ENCODE measurements around the gene ADAM33.

Gene ADAM33

GRCh38 chr20:3647473-3647872 lies 34.3 kb downstream of the ADAM33 start:
- no peak for TF ChIP-seq GATA1 (IDR thresholded peaks at IDR 0.05; ENCODE audit: low read depth, low read length)
- TF ChIP-seq POLR2A (IDR thresholded peaks at IDR 0.05; ENCODE audit: low read length), result no peak

DNA sequence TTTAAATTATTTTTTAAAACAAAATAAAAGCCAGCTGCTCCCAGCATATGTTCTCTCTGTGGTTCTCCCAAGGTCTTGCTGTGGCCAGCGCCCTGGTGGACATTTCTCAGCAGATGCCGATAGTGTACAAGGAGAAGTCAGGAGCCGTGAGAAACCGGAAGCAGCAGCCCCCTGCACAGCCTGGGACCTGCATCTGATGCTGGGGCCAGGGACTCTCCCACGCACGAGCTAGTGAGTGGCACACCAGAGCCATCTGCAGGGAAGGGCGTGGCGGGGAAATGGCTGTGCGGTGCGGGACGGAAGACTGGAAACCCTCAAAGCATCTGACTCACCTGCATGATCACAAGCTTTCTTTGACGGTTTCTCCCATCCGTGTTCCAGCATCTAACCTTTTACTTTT lies 35.2 kb downstream of the ADAM33 start:
- TF ChIP-seq POLR2A (IDR thresholded peaks at IDR 0.05; ENCODE audit: low read length) (no peak), GATA1 (IDR thresholded peaks at IDR 0.05; ENCODE audit: low read depth, low read length) (no peak)
- no peak for DNase-seq

More at GRCh38 chr20:3647473-3647872, 34.3 kb downstream of the ADAM33 start:
- DNase-seq, result no peak

GRCh38 chr20:3646067-3646440 lies 35.8 kb downstream of the ADAM33 start:
- no peak for DNase-seq
- no peak for TF ChIP-seq POLR2A (IDR thresholded peaks at IDR 0.05; ENCODE audit: low read length)
- no peak for TF ChIP-seq GATA1 (IDR thresholded peaks at IDR 0.05; ENCODE audit: low read depth, low read length)

DNA sequence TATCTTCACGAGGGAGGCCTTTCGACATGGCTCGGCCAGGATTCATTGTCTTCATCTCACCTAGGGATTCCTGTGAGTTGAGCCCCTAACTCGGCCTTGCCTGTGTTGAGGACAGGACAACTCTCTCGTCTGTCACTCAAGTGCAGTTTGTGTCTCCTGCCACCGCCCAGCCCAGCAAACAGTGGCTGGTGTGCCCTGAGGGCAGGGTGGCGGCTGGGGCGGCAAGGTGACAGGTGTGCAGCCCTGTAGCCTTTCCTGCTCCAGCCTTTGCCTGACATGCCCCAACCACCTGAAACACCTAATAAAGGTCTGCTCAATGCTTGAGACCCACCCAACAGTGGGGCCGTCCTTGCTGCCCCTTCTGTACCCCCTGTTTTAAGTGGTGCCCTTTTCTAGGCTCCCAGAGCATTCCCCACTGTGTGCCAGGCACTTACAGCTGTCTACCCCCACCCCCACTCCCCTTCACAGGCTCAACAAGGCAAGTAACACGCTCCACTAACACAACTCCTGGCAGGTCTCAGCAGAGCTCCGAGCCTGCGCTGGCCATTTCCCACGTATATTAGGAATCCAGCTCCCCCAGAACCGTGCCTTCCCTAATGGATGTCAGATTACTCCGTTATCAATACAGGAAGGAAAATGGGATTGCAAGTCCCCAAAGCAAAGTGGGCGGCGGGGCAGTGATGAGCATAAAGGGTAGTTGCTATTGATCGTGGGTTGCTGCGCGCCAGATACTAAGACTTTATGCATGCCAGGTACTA lies 36.3 kb downstream of the ADAM33 start:
- no peak for DNase-seq
- no peak for TF ChIP-seq POLR2A (IDR thresholded peaks at IDR 0.05; ENCODE audit: low read length)
- TF ChIP-seq GATA1 (IDR thresholded peaks at IDR 0.05; ENCODE audit: low read depth, low read length), result no peak

GRCh38 chr20:3640259-3640658 lies 41.6 kb downstream of the ADAM33 start:
- DNase-seq, result no peak

DNA sequence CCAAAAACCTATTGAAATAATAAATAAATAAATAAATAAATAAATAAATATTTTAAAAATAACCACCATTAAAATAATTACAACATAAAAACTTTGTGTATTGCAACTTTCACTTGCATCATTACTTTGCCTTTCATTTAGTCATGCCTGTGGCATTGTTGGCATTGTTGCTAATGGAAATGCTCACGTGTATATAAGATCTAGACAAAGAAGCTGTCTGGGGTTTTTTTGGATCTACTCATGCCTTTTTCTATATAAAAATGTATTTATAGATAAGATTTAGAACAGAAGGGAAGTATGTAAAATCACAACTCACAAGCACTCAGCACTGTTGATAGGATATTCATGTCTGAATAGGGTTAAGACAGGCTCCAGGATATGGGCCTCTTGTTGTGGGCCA lies 46.5 kb downstream of the ADAM33 start:
- no peak for DNase-seq
- TF ChIP-seq POLR2A (IDR thresholded peaks at IDR 0.05; ENCODE audit: low read length) (no peak), GATA1 (IDR thresholded peaks at IDR 0.05; ENCODE audit: low read depth, low read length) (no peak)

More at GRCh38 chr20:3640259-3640658, 41.6 kb downstream of the ADAM33 start:
- TF ChIP-seq GATA1 (IDR thresholded peaks at IDR 0.05; ENCODE audit: low read depth, low read length), result no peak
- TF ChIP-seq POLR2A (IDR thresholded peaks at IDR 0.05; ENCODE audit: low read length), result no peak

DNA sequence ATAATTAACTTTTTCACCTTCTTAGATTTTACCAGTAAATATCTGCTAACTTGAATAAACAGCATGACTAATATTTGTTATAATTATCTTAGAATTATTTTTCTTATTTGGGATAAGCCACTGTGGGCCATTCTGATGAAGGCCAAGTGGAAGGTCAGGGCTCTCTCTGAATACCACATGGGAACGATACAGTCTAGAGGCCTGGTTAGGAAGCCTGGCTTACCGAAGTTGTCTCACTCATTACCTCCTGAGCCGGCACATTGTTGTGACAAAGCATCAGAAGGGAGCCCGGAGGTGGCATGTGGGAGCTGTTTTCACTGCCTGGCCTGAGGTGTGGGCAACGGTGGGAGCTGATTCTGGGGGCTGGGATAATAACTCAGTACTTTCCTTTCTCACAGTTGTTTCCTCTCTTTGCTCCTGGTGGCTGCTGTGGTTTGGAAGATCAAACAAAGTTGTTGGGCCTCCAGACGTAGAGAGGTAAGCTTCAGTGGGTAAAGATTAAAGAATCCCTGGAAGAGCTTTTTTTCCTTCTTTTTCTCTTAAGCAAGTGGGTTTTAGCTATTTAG lies 47.8 kb downstream of the ADAM33 start:
- no peak for DNase-seq
- TF ChIP-seq POLR2A (IDR thresholded peaks at IDR 0.05; ENCODE audit: low read length) (no peak), GATA1 (IDR thresholded peaks at IDR 0.05; ENCODE audit: low read depth, low read length) (no peak)

DNA sequence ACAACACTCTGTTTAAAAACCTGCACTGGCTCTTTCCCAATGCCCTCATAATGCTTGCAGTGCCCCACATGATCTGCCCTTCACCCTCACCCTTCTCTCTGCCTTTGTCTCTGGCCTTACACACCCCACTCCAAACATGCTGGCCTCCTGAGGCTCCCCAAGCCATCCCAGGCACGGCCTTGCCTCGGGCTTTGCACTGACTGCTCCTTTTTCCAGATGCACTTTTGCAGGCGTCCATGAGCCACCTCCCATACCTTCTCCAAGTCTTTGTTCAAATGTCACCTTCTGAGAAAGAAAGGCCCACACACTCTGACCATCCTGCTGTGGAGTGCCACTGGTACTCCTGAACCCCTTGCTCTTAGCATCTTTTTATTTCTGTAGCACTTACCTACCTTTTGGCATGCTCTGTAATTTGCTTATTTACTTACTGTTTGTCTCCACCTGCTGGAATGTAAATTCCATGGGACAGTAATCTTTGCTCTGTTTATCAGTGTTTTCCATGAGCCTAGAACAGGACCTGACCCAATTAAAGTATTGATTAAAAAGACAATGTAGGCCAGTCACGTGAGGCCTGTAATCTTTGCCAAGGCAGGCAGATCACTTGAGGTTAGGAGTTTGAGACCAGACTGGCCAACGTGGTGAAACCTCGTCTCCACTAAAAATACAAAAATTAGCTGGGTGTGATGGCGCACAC lies 49.4 kb downstream of the ADAM33 start:
- no peak for TF ChIP-seq GATA1 (IDR thresholded peaks at IDR 0.05; ENCODE audit: low read depth, low read length)
- TF ChIP-seq POLR2A (IDR thresholded peaks at IDR 0.05; ENCODE audit: low read length), result no peak
- peak; percentile 6 to 25 for DNase-seq

- DNase-seq, result no peak
- no peak for TF ChIP-seq POLR2A (IDR thresholded peaks at IDR 0.05; ENCODE audit: low read length)
- no peak for TF ChIP-seq GATA1 (IDR thresholded peaks at IDR 0.05; ENCODE audit: low read depth, low read length)
These were observed 50.3 kb downstream of the ADAM33 start for GRCh38 chr20:3631534-3631933.

GRCh38 chr20:3630429-3630828 lies 51.4 kb downstream of the ADAM33 start:
- DNase-seq, result no peak
- TF ChIP-seq POLR2A (IDR thresholded peaks at IDR 0.05; ENCODE audit: low read length), result no peak
- no peak for TF ChIP-seq GATA1 (IDR thresholded peaks at IDR 0.05; ENCODE audit: low read depth, low read length)

- TF ChIP-seq GATA1 (IDR thresholded peaks at IDR 0.05; ENCODE audit: low read depth, low read length), result no peak
- DNase-seq, result no peak
These were observed 51.9 kb downstream of the ADAM33 start for GRCh38 chr20:3629893-3630292.

GRCh38 chr20:3628502-3629314 lies 53.1 kb downstream of the ADAM33 start:
- TF ChIP-seq GATA1 (IDR thresholded peaks at IDR 0.05; ENCODE audit: low read depth, low read length) (no peak), POLR2A (IDR thresholded peaks at IDR 0.05; ENCODE audit: low read length) (no peak)
- DNase-seq, result no peak

- TF ChIP-seq POLR2A (IDR thresholded peaks at IDR 0.05; ENCODE audit: low read length), result no peak
- TF ChIP-seq GATA1 (IDR thresholded peaks at IDR 0.05; ENCODE audit: low read depth, low read length), result no peak
- no peak for DNase-seq
These were observed 54.3 kb downstream of the ADAM33 start for GRCh38 chr20:3627476-3627875.

DNA sequence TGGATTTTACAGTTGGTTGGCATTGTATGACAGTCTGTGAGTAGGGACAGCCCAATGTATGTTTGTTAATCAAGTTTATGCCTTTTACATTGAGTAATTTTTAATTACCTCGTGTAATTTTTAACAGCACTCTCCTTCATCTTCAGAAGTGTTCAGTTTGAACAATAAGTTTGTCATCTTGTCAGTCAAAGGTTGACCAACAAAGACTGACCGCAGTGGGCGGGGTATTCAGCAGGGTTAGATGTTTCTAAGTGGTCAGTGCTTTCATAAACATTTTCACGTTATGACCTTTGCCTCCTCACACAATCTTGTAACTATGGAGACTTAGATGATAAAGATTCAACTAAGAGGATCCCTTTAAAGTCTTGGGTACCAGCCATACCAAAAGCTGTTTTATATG lies 59.4 kb downstream of the ADAM33 start:
- no peak for DNase-seq
- no peak for TF ChIP-seq GATA1 (IDR thresholded peaks at IDR 0.05; ENCODE audit: low read depth, low read length)
- no peak for TF ChIP-seq POLR2A (IDR thresholded peaks at IDR 0.05; ENCODE audit: low read length)
